Neural crest cell (in vitro differentiated cells): ENCODE measurements around the gene WAPL. TPM values are rescaled to one million over a fixed set of nuclear protein-coding genes. Genes with fewer than 3 reads are reported as not detected.
A peak's percentile ranks its signal among the peaks of the same experiment; 100 is the strongest.

ENCODE experiments used
- DNase-seq: peaks from one replicate; pipeline ENCODE4 v3.0.0; 2021; ENCODE audit warnings: low read depth, mixed read lengths, low spot score
- H3K27ac Mint-ChIP-seq: one replicate; pipeline ENCODE4 v1.8.0; 2021; ENCODE audit warnings: mild to moderate bottlenecking, mixed read lengths; ENCODE audit not compliant: unreplicated experiment
- H3K27me3 Mint-ChIP-seq: 2 replicates; pipeline ENCODE4 v1.8.0; 2021; ENCODE audit warnings: low read depth, mild to moderate bottlenecking, mixed read lengths
- H3K36me3 Mint-ChIP-seq: 2 replicates; pipeline ENCODE4 v1.8.0; 2021; ENCODE audit warnings: low read depth, mild to moderate bottlenecking, mixed read lengths
- H3K4me1 Mint-ChIP-seq: 2 replicates; pipeline ENCODE4 v1.8.0; 2021; ENCODE audit warnings: mixed read lengths
- H3K4me3 Mint-ChIP-seq: one replicate; pipeline ENCODE4 v1.8.0; 2021; ENCODE audit warnings: mild to moderate bottlenecking, mixed read lengths
- H3K9me3 Mint-ChIP-seq: 2 replicates; pipeline ENCODE4 v1.8.0; 2021; ENCODE audit warnings: mixed read lengths
- CTCF ChIP-seq: fragments of 200-600 bp; sonication (generic); conservative IDR thresholded peaks from 2 replicates; pipeline ENCODE4 v1.5.0; 2021; ENCODE audit warnings: antibody characterized with exemption, mild to moderate bottlenecking
- total RNA-seq: library from RNA; stranded (reverse); gene quantifications from 2 replicates; pipeline ENCODE4 v1.2.1, GENCODE V29; 2021

Gene WAPL
- total RNA-seq, 1 donor from 2014 or later = 54.0 TPM

GRCh38 chr10:86506499-86506898 lies 15.1 kb downstream of the WAPL start:
- Mint-ChIP-seq H3K4me1 (no peaks in the 10 kb centered on the region), H3K27me3 (no peaks in the 10 kb centered on the region), H3K27ac (no peak overlapping the region), H3K9me3 (no peaks in the 10 kb centered on the region), H3K36me3 (peaks cover 4% of the 10 kb centered on the region), H3K4me3 (no peak overlapping the region)
- no peak for DNase-seq
- TF ChIP-seq CTCF = no peak

GRCh38 chr10:86506062-86506461 lies 15.5 kb downstream of the WAPL start:
- no peaks in the 10 kb centered on the region for H3K4me1 Mint-ChIP-seq
- H3K27ac Mint-ChIP-seq = peak overlapping the region; percentile 86
- H3K4me3 Mint-ChIP-seq = no peak overlapping the region
- no peak for DNase-seq
- peaks cover 4% of the 10 kb centered on the region for H3K36me3 Mint-ChIP-seq
- no peak for TF ChIP-seq CTCF
- H3K9me3 Mint-ChIP-seq = no peaks in the 10 kb centered on the region
- H3K27me3 Mint-ChIP-seq = no peaks in the 10 kb centered on the region

- Mint-ChIP-seq H3K9me3 (no peaks in the 10 kb centered on the region), H3K4me1 (no peaks in the 10 kb centered on the region), H3K36me3 (peaks cover 14% of the 10 kb centered on the region), H3K4me3 (no peak overlapping the region), H3K27ac (no peak overlapping the region), H3K27me3 (no peaks in the 10 kb centered on the region)
- DNase-seq = no peak
- TF ChIP-seq CTCF = no peak
Measured at GRCh38 chr10:86504510-86504909, 17.1 kb downstream of the WAPL start.

GRCh38 chr10:86500846-86501245 lies 20.7 kb downstream of the WAPL start:
- H3K27me3 Mint-ChIP-seq = no peaks in the 10 kb centered on the region
- no peak for TF ChIP-seq CTCF
- H3K4me3 Mint-ChIP-seq = no peak overlapping the region
- H3K4me1 Mint-ChIP-seq = peaks cover 6% of the 10 kb centered on the region
- H3K36me3 Mint-ChIP-seq = peaks cover 18% of the 10 kb centered on the region
- no peak overlapping the region for H3K27ac Mint-ChIP-seq
- no peak for DNase-seq
- no peaks in the 10 kb centered on the region for H3K9me3 Mint-ChIP-seq

- no peak overlapping the region for H3K4me3 Mint-ChIP-seq
- H3K27ac Mint-ChIP-seq = no peak overlapping the region
- no peak for TF ChIP-seq CTCF
- peaks cover 6% of the 10 kb centered on the region for H3K4me1 Mint-ChIP-seq
- DNase-seq = no peak
- no peaks in the 10 kb centered on the region for H3K9me3 Mint-ChIP-seq
- peaks cover 18% of the 10 kb centered on the region for H3K36me3 Mint-ChIP-seq
- no peaks in the 10 kb centered on the region for H3K27me3 Mint-ChIP-seq
Measured at GRCh38 chr10:86498598-86498997, 23.0 kb downstream of the WAPL start.

- Mint-ChIP-seq H3K4me1 (peaks cover 6% of the 10 kb centered on the region), H3K27ac (no peak overlapping the region), H3K9me3 (no peaks in the 10 kb centered on the region), H3K36me3 (peaks cover 14% of the 10 kb centered on the region), H3K4me3 (no peak overlapping the region), H3K27me3 (no peaks in the 10 kb centered on the region)
- no peak for TF ChIP-seq CTCF
- DNase-seq = no peak
Measured at GRCh38 chr10:86497621-86498020, 24.0 kb downstream of the WAPL start.
